ENCODE results near the gene GPR142.

GRCh38 chr17:74344658-74345057 lies 22.6 kb upstream of the GPR142 start:
- no peak for TF ChIP-seq EZH2 (IDR thresholded peaks at IDR 0.05; ENCODE audit: low read length)
- TF ChIP-seq CTCF (optimal IDR thresholded peaks at IDR 0.05 in 1 of 3, IDR thresholded peaks at IDR 0.05 in 1 of 3, conservative IDR thresholded peaks at IDR 0.05 in 1 of 3; ENCODE audit: extremely low read depth in 1 of 3, insufficient read depth in 2 of 3, low read length in 3 of 3): no peak

All from keratinocyte (primary cell).